Astrocyte (in vitro differentiated cells and primary cell): ENCODE data around the gene IGFBP1. TPM values are rescaled to one million over a fixed set of nuclear protein-coding genes. Genes with fewer than 3 reads are reported as not detected.

ENCODE experiments used
- DNase-seq: peaks from one replicate; pipeline ENCODE4 v3.0.0-alpha.2; 2010; ENCODE audit warnings: low read depth
- FAIRE-seq: peaks from 2 replicates; lab custom pipeline; 2011; peaks lifted over from hg19 to GRCh38; lab: Jason Lieb, UNC
- H2AFZ ChIP-seq: 2 replicates; pipeline ENCODE4 v1.6.0; 2012; ENCODE audit warnings: low read depth, low read length, inconsistent platforms
- H3K27ac ChIP-seq: 2 replicates; pipeline ENCODE4 v1.5.1; 2011; ENCODE audit warnings: low read depth, low read length, inconsistent platforms
- H3K27me3 ChIP-seq: 2 replicates; pipeline ENCODE4 v1.6.0; 2011; ENCODE audit warnings: low read length, inconsistent platforms; ENCODE audit not compliant: insufficient read depth
- H3K36me3 ChIP-seq: 2 replicates; pipeline ENCODE4 v1.5.1; 2011; ENCODE audit warnings: low read length, inconsistent platforms; ENCODE audit not compliant: insufficient read depth
- H3K4me1 ChIP-seq: 2 replicates; pipeline ENCODE4 v1.5.1; 2011; ENCODE audit warnings: low read length, inconsistent platforms; ENCODE audit not compliant: insufficient read depth
- H3K4me2 ChIP-seq: 2 replicates; pipeline ENCODE4 v1.6.0; 2012; ENCODE audit warnings: low read length, inconsistent platforms
- H3K4me3 ChIP-seq: 2 replicates; pipeline ENCODE4 v1.5.1; 2011; ENCODE audit warnings: low read depth, mild to moderate bottlenecking, low read length, inconsistent platforms; ENCODE audit not compliant: insufficient read depth
- H3K79me2 ChIP-seq: 2 replicates; pipeline ENCODE4 v1.6.0; 2012; ENCODE audit warnings: mild to moderate bottlenecking, low read length, inconsistent platforms; ENCODE audit not compliant: insufficient read depth
- H3K9ac ChIP-seq: 2 replicates; pipeline ENCODE4 v1.6.0; 2012; ENCODE audit warnings: mild to moderate bottlenecking, low read length, inconsistent platforms
- H3K9me3 ChIP-seq: 2 replicates; pipeline ENCODE4 v1.5.1; 2012; ENCODE audit warnings: low read depth, mild to moderate bottlenecking, low read length, inconsistent platforms; ENCODE audit not compliant: insufficient read depth
- H4K20me1 ChIP-seq: 2 replicates; pipeline ENCODE4 v1.6.0; 2012; ENCODE audit warnings: low read length, inconsistent platforms; ENCODE audit not compliant: insufficient read depth
- H3K27ac Mint-ChIP-seq: one replicate; pipeline ENCODE4 v1.8.0; 2021; ENCODE audit warnings: mild to moderate bottlenecking, mixed read lengths; ENCODE audit not compliant: unreplicated experiment
- H3K27me3 Mint-ChIP-seq: one replicate; pipeline ENCODE4 v1.8.0; 2021; ENCODE audit warnings: low read depth, mixed read lengths; ENCODE audit not compliant: unreplicated experiment
- H3K36me3 Mint-ChIP-seq: one replicate; pipeline ENCODE4 v1.8.0; 2021; ENCODE audit warnings: low read depth, mixed read lengths; ENCODE audit not compliant: unreplicated experiment
- H3K4me1 Mint-ChIP-seq: one replicate; pipeline ENCODE4 v1.8.0; 2021; ENCODE audit warnings: low read depth, mixed read lengths; ENCODE audit not compliant: unreplicated experiment
- H3K4me3 Mint-ChIP-seq: one replicate; pipeline ENCODE4 v1.8.0; 2021; ENCODE audit warnings: mild to moderate bottlenecking, moderate library complexity, mixed read lengths; ENCODE audit not compliant: unreplicated experiment
- H3K9me3 Mint-ChIP-seq: one replicate; pipeline ENCODE4 v1.8.0; 2021; ENCODE audit warnings: mild to moderate bottlenecking, mixed read lengths; ENCODE audit not compliant: unreplicated experiment
- EZH2 ChIP-seq: IDR thresholded peaks from 2 replicates; pipeline ENCODE4 v1.6.1; 2012; ENCODE audit warnings: mild to moderate bottlenecking, low read length, inconsistent platforms; ENCODE audit not compliant: insufficient read depth
- total RNA-seq: library from RNA; stranded (reverse); gene quantifications from 2 replicates; pipeline ENCODE4 v1.2.1, GENCODE V29; 2021
- TF ChIP-seq, protein P1 (sequence below): IDR thresholded peaks from 2 replicates; pipeline ENCODE4 v1.5.1; 2011; ENCODE audit warnings: low read depth, mild to moderate bottlenecking, inconsistent platforms, low read length, moderate library complexity; ENCODE audit not compliant: insufficient read depth

IGFBP1 gene
- total RNA-seq, 1 donor from 2014 or later = not detected

DNA sequence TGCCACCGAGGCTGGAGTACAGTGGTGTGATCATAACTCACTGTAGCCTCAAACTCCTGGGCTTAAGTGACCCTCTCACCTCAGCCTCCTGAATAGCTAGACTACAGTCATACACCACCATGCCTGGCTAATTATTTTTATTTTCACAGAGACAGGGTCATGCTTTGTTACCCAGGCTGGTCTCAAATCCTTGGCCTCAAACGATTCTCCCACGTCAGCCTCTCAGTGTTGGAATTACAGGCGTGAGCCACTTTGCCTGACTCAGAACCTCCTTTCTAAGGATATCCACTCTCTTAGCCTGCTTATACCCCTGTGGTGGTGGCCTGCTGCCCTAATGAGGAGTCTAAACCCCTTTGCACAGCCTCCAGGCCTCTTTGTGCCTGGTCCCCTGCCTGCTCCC is 4.2 kb upstream of the IGFBP1 start:
- no peak overlapping the region for H3K9ac ChIP-seq
- no peaks in the 10 kb centered on the region for H4K20me1 ChIP-seq
- H2AFZ ChIP-seq = no peak overlapping the region
- DNase-seq (no peak), FAIRE-seq (no peak)
- peaks cover 26% of the 10 kb centered on the region for H3K4me1 ChIP-seq
- Mint-ChIP-seq H3K4me1 (peaks cover 3% of the 10 kb centered on the region), H3K9me3 (peaks cover 2% of the 10 kb centered on the region), H3K4me3 (no peak overlapping the region), H3K27me3 (peaks cover 41% of the 10 kb centered on the region), H3K27ac (no peak overlapping the region), H3K36me3 (peaks cover 1% of the 10 kb centered on the region)
- no peaks in the 10 kb centered on the region for H3K79me2 ChIP-seq
- TF ChIP-seq, protein P1, sequence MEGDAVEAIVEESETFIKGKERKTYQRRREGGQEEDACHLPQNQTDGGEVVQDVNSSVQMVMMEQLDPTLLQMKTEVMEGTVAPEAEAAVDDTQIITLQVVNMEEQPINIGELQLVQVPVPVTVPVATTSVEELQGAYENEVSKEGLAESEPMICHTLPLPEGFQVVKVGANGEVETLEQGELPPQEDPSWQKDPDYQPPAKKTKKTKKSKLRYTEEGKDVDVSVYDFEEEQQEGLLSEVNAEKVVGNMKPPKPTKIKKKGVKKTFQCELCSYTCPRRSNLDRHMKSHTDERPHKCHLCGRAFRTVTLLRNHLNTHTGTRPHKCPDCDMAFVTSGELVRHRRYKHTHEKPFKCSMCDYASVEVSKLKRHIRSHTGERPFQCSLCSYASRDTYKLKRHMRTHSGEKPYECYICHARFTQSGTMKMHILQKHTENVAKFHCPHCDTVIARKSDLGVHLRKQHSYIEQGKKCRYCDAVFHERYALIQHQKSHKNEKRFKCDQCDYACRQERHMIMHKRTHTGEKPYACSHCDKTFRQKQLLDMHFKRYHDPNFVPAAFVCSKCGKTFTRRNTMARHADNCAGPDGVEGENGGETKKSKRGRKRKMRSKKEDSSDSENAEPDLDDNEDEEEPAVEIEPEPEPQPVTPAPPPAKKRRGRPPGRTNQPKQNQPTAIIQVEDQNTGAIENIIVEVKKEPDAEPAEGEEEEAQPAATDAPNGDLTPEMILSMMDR = no peak
- TF ChIP-seq EZH2 = no peak
- H3K4me2 ChIP-seq = no peak overlapping the region
- H3K4me3 ChIP-seq = no peak overlapping the region
- no peak overlapping the region for H3K27ac ChIP-seq
- H3K9me3 ChIP-seq = no peaks in the 10 kb centered on the region
- H3K36me3 ChIP-seq = no peaks in the 10 kb centered on the region
- H3K27me3 ChIP-seq = no peaks in the 10 kb centered on the region

DNA sequence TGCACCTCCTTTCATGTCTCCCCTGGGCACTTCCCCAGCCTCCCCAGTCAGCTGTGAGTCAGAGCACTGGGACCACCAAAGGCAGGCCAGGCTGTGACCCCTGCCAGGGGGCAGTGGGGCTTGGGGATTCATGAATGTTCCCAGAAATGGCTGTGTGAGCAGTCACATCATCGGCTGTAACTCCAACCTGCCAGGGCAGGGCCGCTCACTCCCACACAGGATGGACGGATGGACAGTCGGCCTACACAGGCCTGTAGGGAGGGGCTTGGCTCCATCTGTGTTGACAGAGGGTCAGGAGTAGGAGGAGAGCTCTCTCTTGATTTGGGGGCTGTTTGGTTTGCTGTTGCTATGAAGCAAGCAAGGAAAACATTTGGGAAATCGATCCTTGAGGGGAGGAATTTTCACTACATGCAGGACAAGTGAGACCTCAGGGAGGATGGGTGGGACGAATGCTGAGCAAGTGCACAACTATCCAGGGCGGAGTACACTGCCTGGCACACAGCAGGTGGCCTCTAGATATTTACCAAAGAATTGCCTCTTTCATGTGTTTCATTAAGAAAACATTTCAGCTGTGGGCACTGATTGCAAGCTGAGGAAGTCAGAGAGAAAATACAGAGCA is 2.9 kb upstream of the IGFBP1 start:
- Histone ChIP-seq H3K9ac (no peak overlapping the region), H3K4me3 (no peak overlapping the region), H3K9me3 (no peaks in the 10 kb centered on the region), H2AFZ (no peak overlapping the region), H3K79me2 (no peaks in the 10 kb centered on the region), H3K36me3 (no peaks in the 10 kb centered on the region), H3K4me1 (peaks cover 26% of the 10 kb centered on the region), H3K27me3 (no peaks in the 10 kb centered on the region), H4K20me1 (no peaks in the 10 kb centered on the region), H3K4me2 (peak overlapping the region; percentile 28), H3K27ac (no peak overlapping the region)
- Mint-ChIP-seq H3K36me3 (no peaks in the 10 kb centered on the region), H3K4me1 (peaks cover 3% of the 10 kb centered on the region), H3K27ac (no peak overlapping the region), H3K27me3 (peaks cover 52% of the 10 kb centered on the region), H3K9me3 (no peaks in the 10 kb centered on the region), H3K4me3 (no peak overlapping the region)
- no peak for TF ChIP-seq EZH2
- TF ChIP-seq, protein P1 = no peak
- DNase-seq (peak; percentile 12), FAIRE-seq (peak; percentile 37)

DNA sequence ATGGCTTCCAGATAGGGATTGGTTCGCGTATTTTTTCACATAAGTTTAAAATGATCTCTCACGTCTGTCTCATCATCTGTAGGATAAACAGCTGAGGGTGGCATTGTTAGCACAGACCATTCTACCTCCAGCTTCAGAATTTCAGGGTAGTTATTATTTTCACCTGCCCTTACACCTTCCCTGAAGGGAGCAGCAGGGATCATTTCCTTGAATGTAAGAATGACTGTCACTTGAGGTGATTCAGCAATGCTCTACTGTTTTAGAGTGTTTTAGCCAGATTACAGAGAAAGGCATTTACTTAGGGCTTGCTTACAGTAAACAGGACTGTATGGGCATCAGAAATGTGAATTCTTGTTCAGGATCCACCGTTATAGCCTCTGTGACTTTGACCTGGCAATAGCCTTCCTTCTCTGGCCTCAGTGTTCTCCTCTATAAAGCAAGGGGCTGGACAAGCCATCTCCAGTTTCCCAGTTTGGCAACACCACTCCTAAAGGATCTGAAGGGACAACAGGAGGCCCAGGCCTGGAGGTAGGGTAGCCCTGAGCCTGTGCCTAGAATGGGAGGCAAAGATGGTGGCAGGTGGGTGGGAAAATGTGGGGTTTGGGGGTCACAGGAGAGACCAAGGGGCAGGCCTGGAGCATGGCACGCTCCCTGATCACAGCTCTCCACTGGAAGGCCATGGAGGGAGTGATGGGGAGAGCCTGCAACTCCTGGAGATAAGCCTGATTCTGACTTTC is 1.2 kb upstream of the IGFBP1 start:
- Mint-ChIP-seq H3K9me3 (no peaks in the 10 kb centered on the region), H3K27ac (no peak overlapping the region), H3K4me1 (peaks cover 3% of the 10 kb centered on the region), H3K27me3 (peaks cover 59% of the 10 kb centered on the region), H3K4me3 (no peak overlapping the region), H3K36me3 (no peaks in the 10 kb centered on the region)
- no peak overlapping the region for H3K4me2 ChIP-seq
- H3K36me3 ChIP-seq = no peaks in the 10 kb centered on the region
- no peak for TF ChIP-seq EZH2
- no peak for DNase-seq
- H3K4me3 ChIP-seq = no peak overlapping the region
- no peaks in the 10 kb centered on the region for H3K27me3 ChIP-seq
- H3K79me2 ChIP-seq = no peaks in the 10 kb centered on the region
- no peak for FAIRE-seq
- H2AFZ ChIP-seq = no peak overlapping the region
- no peaks in the 10 kb centered on the region for H4K20me1 ChIP-seq
- no peaks in the 10 kb centered on the region for H3K9me3 ChIP-seq
- no peak overlapping the region for H3K27ac ChIP-seq
- H3K4me1 ChIP-seq = peaks cover 21% of the 10 kb centered on the region
- H3K9ac ChIP-seq = no peak overlapping the region
